ENCODE measurements around the gene GALNT11.
A peak's percentile ranks its signal among the peaks of the same experiment; 100 is the strongest.

The GALNT11 gene

DNA sequence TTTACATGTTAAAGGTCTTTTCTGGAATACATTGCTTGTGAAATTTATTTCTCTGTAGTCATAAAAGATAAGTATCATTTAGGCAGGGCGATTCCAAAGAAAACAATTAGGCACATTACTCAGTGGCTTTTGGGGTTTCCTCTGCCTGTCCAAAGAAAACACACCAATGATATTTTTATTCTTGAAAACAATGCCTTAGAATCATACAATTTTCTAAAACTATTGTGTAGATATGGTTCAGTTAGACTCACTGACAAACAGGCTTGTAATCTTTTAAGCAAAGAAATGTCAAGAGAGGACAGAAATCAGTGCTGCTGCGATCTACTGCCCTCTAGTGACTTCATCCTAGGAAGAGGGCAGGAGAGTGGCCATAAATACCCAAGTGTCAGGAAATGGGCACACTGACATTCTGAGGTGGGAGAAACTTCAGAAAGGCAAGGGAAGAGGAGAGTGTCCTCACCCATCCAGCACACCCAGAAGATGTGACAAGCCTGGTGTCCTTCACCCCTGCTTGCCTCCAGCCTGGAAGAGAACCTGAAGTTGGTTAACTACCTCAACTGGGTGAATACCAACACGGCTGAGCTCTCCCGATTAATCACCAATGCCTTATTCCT is 120.5 kb downstream of the GALNT11 start:
- H3K27ac ChIP-seq = 0 out of 2 replicates have a peak overlapping the region, but pooled peaks have one; percentile 4
- TF ChIP-seq ZFX (IDR thresholded peaks at IDR 0.05; ENCODE audit: borderline replicate concordance) = no peak
- TF ChIP-seq CTCF (IDR thresholded peaks at IDR 0.05) = peak; percentile 95

GRCh38 chr7:152148706-152149105 is 123.2 kb downstream of the GALNT11 start:
- no peak for TF ChIP-seq CTCF (IDR thresholded peaks at IDR 0.05)
- no peak for TF ChIP-seq ZFX (IDR thresholded peaks at IDR 0.05; ENCODE audit: borderline replicate concordance)
- H3K27ac ChIP-seq = 0 out of 2 replicates have a peak overlapping the region, but pooled peaks have one; percentile 14

GRCh38 chr7:152149363-152149762 is 123.9 kb downstream of the GALNT11 start:
- TF ChIP-seq ZFX (IDR thresholded peaks at IDR 0.05; ENCODE audit: borderline replicate concordance) (no peak), CTCF (IDR thresholded peaks at IDR 0.05) (no peak)
- H3K27ac ChIP-seq = 0 out of 2 replicates have a peak overlapping the region, but pooled peaks have one; percentile 14

DNA sequence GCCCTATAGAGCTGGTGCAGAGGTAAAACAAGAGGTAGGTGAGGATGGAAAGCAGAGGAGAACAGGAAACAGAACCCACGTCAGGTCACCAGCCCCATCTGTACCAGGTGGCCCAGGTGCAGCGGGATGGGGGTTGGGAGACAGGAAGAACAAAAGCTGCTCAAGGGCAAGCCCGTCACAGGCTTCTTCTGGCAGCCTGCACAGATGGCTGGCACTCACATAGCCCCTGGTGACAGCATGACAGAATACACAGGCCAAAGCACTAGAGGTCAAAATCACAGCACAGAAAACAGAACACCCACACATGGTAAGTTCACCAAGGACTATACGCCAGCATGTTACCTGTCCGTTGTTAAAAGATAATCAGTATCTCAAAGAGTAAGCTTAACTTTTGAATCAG is 126.8 kb downstream of the GALNT11 start:
- H3K27ac ChIP-seq = no peak overlapping the region
- TF ChIP-seq ZFX (IDR thresholded peaks at IDR 0.05; ENCODE audit: borderline replicate concordance) (no peak), CTCF (IDR thresholded peaks at IDR 0.05) (no peak)

GRCh38 chr7:152158801-152159587 is 133.5 kb downstream of the GALNT11 start:
- TF ChIP-seq ZFX (IDR thresholded peaks at IDR 0.05; ENCODE audit: borderline replicate concordance) (no peak), CTCF (IDR thresholded peaks at IDR 0.05) (no peak)
- no peak overlapping the region for H3K27ac ChIP-seq

DNA sequence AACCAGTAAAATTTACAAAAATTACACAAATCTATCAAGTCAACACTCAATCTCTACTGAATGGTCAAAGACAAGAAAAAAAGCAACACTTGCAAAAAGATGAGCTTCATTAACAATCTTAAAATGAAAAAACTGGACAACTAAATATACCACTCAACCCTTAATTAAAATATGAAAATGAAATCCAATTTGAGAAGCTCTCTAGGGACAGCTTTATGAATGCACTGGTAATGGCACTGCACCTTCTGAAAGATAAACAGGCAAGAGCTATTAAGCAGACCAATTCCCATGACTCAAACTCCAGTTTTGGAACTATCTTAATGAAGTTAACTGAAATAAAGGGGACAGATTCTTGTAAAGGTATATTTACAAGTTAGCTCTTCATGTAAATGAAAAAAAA is 135.7 kb downstream of the GALNT11 start:
- TF ChIP-seq ZFX (IDR thresholded peaks at IDR 0.05; ENCODE audit: borderline replicate concordance) (no peak), CTCF (IDR thresholded peaks at IDR 0.05) (no peak)
- no peak overlapping the region for H3K27ac ChIP-seq

DNA sequence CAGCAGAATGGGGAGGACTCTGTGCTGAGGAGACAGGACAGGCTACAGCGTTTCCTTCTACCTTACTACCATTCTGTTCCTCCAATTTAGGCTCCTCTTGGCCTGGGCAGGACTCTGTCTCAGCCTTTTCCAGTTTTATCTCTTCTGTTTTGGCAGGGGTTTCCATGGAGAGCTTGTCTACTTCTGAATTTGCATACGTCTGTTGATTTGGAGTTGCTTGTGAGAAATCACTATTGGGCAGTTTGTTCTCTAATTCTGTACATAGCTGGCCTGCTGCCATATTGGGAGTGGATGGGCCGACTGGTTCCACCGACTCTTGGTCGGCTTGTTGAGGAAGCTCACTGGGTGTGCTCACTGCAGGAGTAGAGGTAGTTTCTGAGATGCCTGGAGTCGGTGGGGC is 136.8 kb downstream of the GALNT11 start:
- H3K27ac ChIP-seq = peak overlapping the region; percentile 24; the same call in 1 of the 2 replicates
- TF ChIP-seq ZFX (IDR thresholded peaks at IDR 0.05; ENCODE audit: borderline replicate concordance) (no peak), CTCF (IDR thresholded peaks at IDR 0.05) (no peak)

Data from 22Rv1 (cell line).